ENCODE results near the gene TRIM26.

DNA sequence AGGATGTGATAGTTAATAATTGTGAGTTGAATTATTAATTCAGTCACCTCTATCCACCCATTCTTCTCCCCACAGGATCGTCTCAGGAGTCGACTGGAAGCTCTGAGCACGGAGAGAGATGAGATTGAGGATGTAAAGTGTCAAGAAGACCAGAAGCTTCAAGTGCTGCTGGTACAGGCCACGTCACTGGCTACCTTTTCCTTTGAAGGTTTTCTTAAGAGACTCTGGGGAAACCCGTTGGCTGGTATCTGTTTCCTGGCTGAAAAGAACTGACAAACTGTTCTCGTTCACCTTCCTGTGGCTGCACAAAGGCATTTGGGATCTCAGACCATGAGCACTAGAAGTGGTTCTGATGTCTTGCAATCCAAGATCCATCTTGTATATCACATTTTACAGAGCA is 46.1 kb downstream of the TRIM26 start:
- TF ChIP-seq SUZ12 (IDR thresholded peaks at IDR 0.05; ENCODE audit: extremely low read depth, insufficient read depth, insufficient read length) (no peak), YY1 (IDR thresholded peaks at IDR 0.05; ENCODE audit: insufficient read depth, insufficient read length) (no peak), ZNF274 (IDR thresholded peaks at IDR 0.05; ENCODE audit: low read depth, low read length) (no peak)
